Measurements from ENCODE around the gene AFF2. TPM values are rescaled to one million over a fixed set of nuclear protein-coding genes. Genes with fewer than 3 reads are reported as not detected.

Gene AFF2
- total RNA-seq, 1 experiment from 2014 or later = 0.05 TPM

- H3K27me3 ChIP-seq (ENCODE audit: insufficient read depth, low read length) = no peaks in the 10 kb centered on the region
- H3K9me3 ChIP-seq (ENCODE audit: control insufficient read depth in 1 of 2, insufficient read depth in 1 of 2, low read depth in 1 of 2, low read length in 2 of 2) = no peaks in the 10 kb centered on the region
- H3K4me1 ChIP-seq (ENCODE audit: control insufficient read depth in 1 of 2, insufficient read depth in 2 of 2, low read length in 2 of 2) = no peaks in the 10 kb centered on the region
- no peak overlapping the region for H3K4me3 ChIP-seq (replicated peaks in 1 of 2; ENCODE audit: low read depth in 1 of 2, low read length in 2 of 2)
- no peaks in the 10 kb centered on the region for H4K20me1 ChIP-seq (ENCODE audit: insufficient read depth)
- intact Hi-C loops (cut with micrococcal nuclease) = no loop called here
- ChIA-PET CTCF (no interaction called here), RAD21 (ENCODE audit: low non-redundant PET in 1 of 2, low total read pairs in 2 of 2, uncharacterized antibody in 2 of 2, unreplicated experiment in 2 of 2) (no interaction called here), POLR2A (no interaction called here)
- DNase-seq (ENCODE audit: low read depth, low spot score) (no peak), ATAC-seq (no peak)
- H2AFZ ChIP-seq (ENCODE audit: low read depth, low read length, poor library complexity, severe bottlenecking) = no peak overlapping the region
- H3K4me2 ChIP-seq (ENCODE audit: low read length) = no peak overlapping the region
- H3K9me2 ChIP-seq (ENCODE audit: insufficient read depth) = no peaks in the 10 kb centered on the region
- H3K27ac ChIP-seq (ENCODE audit: low read depth, low read length) = no peak overlapping the region
- TF ChIP-seq EGR1 (IDR thresholded peaks at IDR 0.05; ENCODE audit: low read depth) = no peak
- no peak for TF ChIP-seq JUND (IDR thresholded peaks at IDR 0.05)
- TF ChIP-seq EZH2phosphoT487 (IDR thresholded peaks at IDR 0.05; ENCODE audit: borderline replicate concordance) = no peak
- TF ChIP-seq SIN3A (IDR thresholded peaks at IDR 0.05; ENCODE audit: low read depth) = no peak
- TF ChIP-seq ELF1 (IDR thresholded peaks at IDR 0.05; ENCODE audit: borderline replicate concordance, low read depth) = no peak
- TF ChIP-seq TCF7L2 (IDR thresholded peaks at IDR 0.05; ENCODE audit: borderline replicate concordance, extremely low read depth, insufficient read depth, insufficient read length) = no peak
- TF ChIP-seq REST (IDR thresholded peaks at IDR 0.05; ENCODE audit: low read depth) = no peak
- TF ChIP-seq ATF3 (IDR thresholded peaks at IDR 0.05) = no peak
- TF ChIP-seq ZNF274 (IDR thresholded peaks at IDR 0.05; ENCODE audit: low read depth, low read length) = no peak
- no peak for TF ChIP-seq MAX (IDR thresholded peaks at IDR 0.05)
- TF ChIP-seq POLR2A (IDR thresholded peaks at IDR 0.05; ENCODE audit: borderline replicate concordance, extremely low read depth, insufficient read depth, insufficient read length) = no peak
- TF ChIP-seq EZH2 (IDR thresholded peaks at IDR 0.05) = no peak
- TF ChIP-seq CEBPB (IDR thresholded peaks at IDR 0.05; ENCODE audit: low read depth) = no peak
- TF ChIP-seq FOSL1 (IDR thresholded peaks at IDR 0.05; ENCODE audit: low read depth) = no peak
- TF ChIP-seq ZFX (IDR thresholded peaks at IDR 0.05) = no peak
- no peak for TF ChIP-seq ZBTB33 (IDR thresholded peaks at IDR 0.05; ENCODE audit: extremely low read depth, insufficient replicate concordance, low read length)
- no peak for TF ChIP-seq SP1 (IDR thresholded peaks at IDR 0.05; ENCODE audit: low read depth)
- no peak for TF ChIP-seq CTCF (IDR thresholded peaks at IDR 0.05 in 2 of 3, conservative IDR thresholded peaks at IDR 0.05 in 1 of 3; ENCODE audit: borderline replicate concordance in 1 of 3, insufficient read depth in 1 of 3, low read depth in 2 of 3, low read length in 2 of 3)
- no peak for TF ChIP-seq RAD21 (IDR thresholded peaks at IDR 0.05; ENCODE audit: low read depth)
- no peak overlapping the region for H3K9ac ChIP-seq (ENCODE audit: low read length)
- no peaks in the 10 kb centered on the region for H3K79me2 ChIP-seq (ENCODE audit: insufficient read depth, low read length)
- H3K36me3 ChIP-seq (ENCODE audit: control insufficient read depth in 1 of 2, insufficient read depth in 2 of 2, low read length in 2 of 2) = no peaks in the 10 kb centered on the region
- BruUV-seq (replicated peaks) = no TSS peak
Observed at GRCh38 chrX:148940411-148940996, 440.1 kb downstream of the AFF2 start.

All from HCT116 (cell line).